22Rv1 (cell line): ENCODE measurements around the gene MATR3.

Experiments
- CTCF ChIP-seq: fragments of 450-650 bp; IDR thresholded peaks from 2 replicates; pipeline ENCODE4 v1.5.1; 2017; ENCODE audit warnings: mild to moderate bottlenecking
- ZFX ChIP-seq: fragments of 450-650 bp; IDR thresholded peaks from 2 replicates; pipeline ENCODE4 v1.6.1; 2017; ENCODE audit warnings: antibody characterized with exemption, borderline replicate concordance

GRCh38 chr5:139251281-139251687 is 42.3 kb upstream of the MATR3 start:
- TF ChIP-seq CTCF (peak; percentile 72), ZFX (no peak)
